Measurements from ENCODE around the gene RAB6D.
"Not testable (repeated sequence)": the region's sequence is repeated elsewhere in the genome, so short reads cannot be mapped to it uniquely, and the experiment has no call there.

The RAB6D gene

GRCh38 chr2:131390495-131391130, 26.6 kb upstream of the RAB6D start:
- peaks cover 12% of the 10 kb centered on the region for H3K27me3 Mint-ChIP-seq
- H3K36me3 Mint-ChIP-seq (ENCODE audit: low read depth); H3K4me3 Mint-ChIP-seq; H3K27ac Mint-ChIP-seq; H3K4me1 Mint-ChIP-seq (ENCODE audit: low read depth); intact Hi-C loops (cut with micrococcal nuclease); H3K9me3 Mint-ChIP-seq: not testable (repeated sequence)

GRCh38 chr2:131389657-131390056, 25.7 kb upstream of the RAB6D start:
- no peaks in the 10 kb centered on the region for H3K4me1 Mint-ChIP-seq (ENCODE audit: low read depth)
- H3K4me3 Mint-ChIP-seq, result no peak overlapping the region
- peaks cover 5% of the 10 kb centered on the region for H3K27me3 Mint-ChIP-seq
- no peaks in the 10 kb centered on the region for H3K9me3 Mint-ChIP-seq
- H3K36me3 Mint-ChIP-seq (ENCODE audit: low read depth), result no peaks in the 10 kb centered on the region
- H3K27ac Mint-ChIP-seq, result no peak overlapping the region
- intact Hi-C loops (cut with micrococcal nuclease), result no loop called here

GRCh38 chr2:131388834-131389233, 24.9 kb upstream of the RAB6D start:
- H3K9me3 Mint-ChIP-seq; H3K27me3 Mint-ChIP-seq; H3K4me1 Mint-ChIP-seq (ENCODE audit: low read depth); H3K4me3 Mint-ChIP-seq; H3K36me3 Mint-ChIP-seq (ENCODE audit: low read depth); H3K27ac Mint-ChIP-seq; intact Hi-C loops (cut with micrococcal nuclease): not testable (repeated sequence)

- H3K4me1 Mint-ChIP-seq (ENCODE audit: low read depth); intact Hi-C loops (cut with micrococcal nuclease); H3K4me3 Mint-ChIP-seq; H3K27me3 Mint-ChIP-seq; H3K27ac Mint-ChIP-seq; H3K36me3 Mint-ChIP-seq (ENCODE audit: low read depth); H3K9me3 Mint-ChIP-seq: not testable (repeated sequence)
Observed at GRCh38 chr2:131373111-131373510, 9.1 kb upstream of the RAB6D start.

GRCh38 chr2:131369954-131370353, 6.0 kb upstream of the RAB6D start:
- Mint-ChIP-seq H3K9me3 (no peaks in the 10 kb centered on the region), H3K4me3 (no peak overlapping the region), H3K27me3 (peaks cover 5% of the 10 kb centered on the region), H3K27ac (no peak overlapping the region), H3K4me1 (ENCODE audit: low read depth) (no peaks in the 10 kb centered on the region), H3K36me3 (ENCODE audit: low read depth) (no peaks in the 10 kb centered on the region)
- intact Hi-C loops (cut with micrococcal nuclease), result no loop called here

- H3K27ac Mint-ChIP-seq; H3K9me3 Mint-ChIP-seq; H3K4me3 Mint-ChIP-seq; H3K36me3 Mint-ChIP-seq (ENCODE audit: low read depth); intact Hi-C loops (cut with micrococcal nuclease); H3K4me1 Mint-ChIP-seq (ENCODE audit: low read depth): not testable (repeated sequence)
- H3K27me3 Mint-ChIP-seq, result peaks cover 18% of the 10 kb centered on the region
Observed at GRCh38 chr2:131368493-131369066, 4.6 kb upstream of the RAB6D start.

GRCh38 chr2:131367352-131367751, 3.4 kb upstream of the RAB6D start:
- Mint-ChIP-seq H3K27me3 (peaks cover 29% of the 10 kb centered on the region), H3K4me1 (ENCODE audit: low read depth) (no peaks in the 10 kb centered on the region), H3K36me3 (ENCODE audit: low read depth) (no peaks in the 10 kb centered on the region), H3K4me3 (no peak overlapping the region), H3K27ac (no peak overlapping the region), H3K9me3 (no peaks in the 10 kb centered on the region)
- intact Hi-C loops (cut with micrococcal nuclease), result no loop called here

- Mint-ChIP-seq H3K4me1 (ENCODE audit: low read depth) (no peaks in the 10 kb centered on the region), H3K4me3 (no peak overlapping the region), H3K27me3 (peaks cover 32% of the 10 kb centered on the region), H3K9me3 (no peaks in the 10 kb centered on the region), H3K27ac (no peak overlapping the region), H3K36me3 (ENCODE audit: low read depth) (no peaks in the 10 kb centered on the region)
- intact Hi-C loops (cut with micrococcal nuclease), result no loop called here
Observed at GRCh38 chr2:131366643-131367042, 2.7 kb upstream of the RAB6D start.

- no peaks in the 10 kb centered on the region for H3K36me3 Mint-ChIP-seq (ENCODE audit: low read depth)
- intact Hi-C loops (cut with micrococcal nuclease), result no loop called here
- H3K9me3 Mint-ChIP-seq, result no peaks in the 10 kb centered on the region
- H3K4me3 Mint-ChIP-seq, result no peak overlapping the region
- no peaks in the 10 kb centered on the region for H3K4me1 Mint-ChIP-seq (ENCODE audit: low read depth)
- no peak overlapping the region for H3K27ac Mint-ChIP-seq
- H3K27me3 Mint-ChIP-seq, result peaks cover 33% of the 10 kb centered on the region
Observed at GRCh38 chr2:131365452-131365851, 1.5 kb upstream of the RAB6D start.

- H3K4me1 Mint-ChIP-seq (ENCODE audit: low read depth); H3K27ac Mint-ChIP-seq; H3K9me3 Mint-ChIP-seq; intact Hi-C loops (cut with micrococcal nuclease); H3K4me3 Mint-ChIP-seq; H3K36me3 Mint-ChIP-seq (ENCODE audit: low read depth): not testable (repeated sequence)
- peaks cover 38% of the 10 kb centered on the region for H3K27me3 Mint-ChIP-seq
Observed at GRCh38 chr2:131363213-131363612, 755 bp downstream of the RAB6D start.

GRCh38 chr2:131361773-131362172, 2.2 kb downstream of the RAB6D start:
- H3K4me1 Mint-ChIP-seq (ENCODE audit: low read depth); intact Hi-C loops (cut with micrococcal nuclease); H3K27ac Mint-ChIP-seq; H3K4me3 Mint-ChIP-seq; H3K9me3 Mint-ChIP-seq; H3K36me3 Mint-ChIP-seq (ENCODE audit: low read depth): not testable (repeated sequence)
- H3K27me3 Mint-ChIP-seq, result peaks cover 40% of the 10 kb centered on the region

- H3K27me3 Mint-ChIP-seq, result peaks cover 30% of the 10 kb centered on the region
- H3K4me1 Mint-ChIP-seq (ENCODE audit: low read depth); H3K36me3 Mint-ChIP-seq (ENCODE audit: low read depth); H3K4me3 Mint-ChIP-seq; H3K27ac Mint-ChIP-seq; intact Hi-C loops (cut with micrococcal nuclease): not testable (repeated sequence)
- H3K9me3 Mint-ChIP-seq, result peaks cover 14% of the 10 kb centered on the region
Observed at GRCh38 chr2:131353167-131353697, 10.7 kb downstream of the RAB6D start.

GRCh38 chr2:131349021-131349420, 14.9 kb downstream of the RAB6D start:
- Mint-ChIP-seq H3K27me3 (peaks cover 16% of the 10 kb centered on the region), H3K4me3 (no peak overlapping the region), H3K36me3 (ENCODE audit: low read depth) (no peaks in the 10 kb centered on the region), H3K27ac (no peak overlapping the region), H3K9me3 (peaks cover 14% of the 10 kb centered on the region), H3K4me1 (ENCODE audit: low read depth) (no peaks in the 10 kb centered on the region)
- intact Hi-C loops (cut with micrococcal nuclease), result no loop called here

GRCh38 chr2:131347035-131347434, 16.9 kb downstream of the RAB6D start:
- H3K4me3 Mint-ChIP-seq; H3K4me1 Mint-ChIP-seq (ENCODE audit: low read depth); H3K36me3 Mint-ChIP-seq (ENCODE audit: low read depth); H3K9me3 Mint-ChIP-seq; H3K27ac Mint-ChIP-seq; H3K27me3 Mint-ChIP-seq; intact Hi-C loops (cut with micrococcal nuclease): not testable (repeated sequence)

- H3K27me3 Mint-ChIP-seq; intact Hi-C loops (cut with micrococcal nuclease); H3K4me3 Mint-ChIP-seq; H3K27ac Mint-ChIP-seq; H3K9me3 Mint-ChIP-seq; H3K4me1 Mint-ChIP-seq (ENCODE audit: low read depth); H3K36me3 Mint-ChIP-seq (ENCODE audit: low read depth): not testable (repeated sequence)
Observed at GRCh38 chr2:131339307-131339706, 24.7 kb downstream of the RAB6D start.

Data from dendritic cell treated with granulocyte-macrophage colony-stimulating factor and Interleukin-4, amounts not matched to agents 40 ng/mL and 50 ng/mL, for 4 days (primary cell).